GM21515 (cell line): ENCODE data around the gene MRO.
"Not testable (repeated sequence)": the region's sequence is repeated elsewhere in the genome, so short reads cannot be mapped to it uniquely, and the experiment has no call there.

Experiments used
- ATAC-seq: cut with Tn5 transposase; IDR thresholded peaks from one replicate; pipeline ENCODE4 v1.9.1; 2021; ENCODE audit not compliant: unreplicated experiment

MRO gene

DNA sequence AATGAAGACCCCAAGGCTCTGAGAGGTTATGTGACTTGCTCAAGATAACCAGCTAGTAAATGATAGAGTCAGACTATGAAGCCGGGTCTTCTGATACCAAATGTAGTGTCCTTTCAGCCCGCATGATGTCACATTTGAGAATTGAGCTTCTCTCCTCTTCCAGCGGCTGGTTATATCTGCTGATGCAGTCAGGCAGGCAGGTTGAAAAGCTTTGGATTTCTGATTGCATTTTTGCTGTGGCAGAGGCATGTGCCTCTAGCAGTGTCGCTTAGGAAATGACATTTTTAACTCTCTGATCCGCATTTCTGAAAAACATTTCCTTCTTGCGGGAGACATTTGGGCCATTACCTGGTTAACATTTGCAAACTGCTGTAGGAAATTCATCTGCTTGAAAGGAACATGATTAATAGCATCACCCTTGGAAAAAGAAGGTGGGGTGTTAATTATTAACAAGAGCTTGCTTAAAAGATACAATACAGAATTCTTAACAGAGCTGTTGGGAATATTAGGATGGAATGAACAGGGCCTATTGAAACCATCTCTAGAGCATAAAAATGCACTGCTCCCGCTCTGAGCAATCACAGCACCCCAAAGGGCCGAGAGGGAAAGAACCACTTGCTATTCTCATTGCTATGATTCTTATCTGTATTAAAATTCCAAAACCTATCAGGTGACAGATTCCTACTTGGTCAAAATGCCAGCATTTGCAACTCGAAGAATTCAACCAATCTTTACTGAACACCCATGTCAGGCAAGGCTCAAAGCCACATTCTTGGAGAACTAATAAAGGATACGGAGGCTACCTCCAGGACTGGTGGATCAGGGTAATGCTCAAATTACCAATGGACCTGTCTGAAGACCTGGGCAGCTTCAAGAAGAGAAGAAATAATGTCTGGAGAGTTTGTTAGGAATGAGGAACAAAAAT, 25.9 kb downstream of the MRO start:
- ATAC-seq, result no peak

DNA sequence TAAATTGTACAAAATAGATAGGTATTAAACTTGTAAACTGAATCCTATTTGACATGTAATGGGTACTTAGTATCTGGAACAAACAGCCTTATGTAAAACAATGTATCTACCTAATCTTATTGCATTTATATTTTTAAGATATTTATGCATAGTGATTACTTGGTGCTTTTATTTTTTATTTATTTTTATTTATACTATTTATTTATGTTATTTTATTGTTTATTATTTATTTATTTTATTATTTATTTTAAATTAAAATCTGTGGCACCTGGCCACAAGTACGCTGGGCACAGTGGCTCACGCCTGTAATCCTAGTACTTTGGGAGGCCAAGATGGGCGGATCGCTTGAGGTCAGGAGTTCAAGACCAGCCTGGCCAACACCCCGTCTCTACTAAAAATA, 26.9 kb downstream of the MRO start:
- ATAC-seq, result no peak

DNA sequence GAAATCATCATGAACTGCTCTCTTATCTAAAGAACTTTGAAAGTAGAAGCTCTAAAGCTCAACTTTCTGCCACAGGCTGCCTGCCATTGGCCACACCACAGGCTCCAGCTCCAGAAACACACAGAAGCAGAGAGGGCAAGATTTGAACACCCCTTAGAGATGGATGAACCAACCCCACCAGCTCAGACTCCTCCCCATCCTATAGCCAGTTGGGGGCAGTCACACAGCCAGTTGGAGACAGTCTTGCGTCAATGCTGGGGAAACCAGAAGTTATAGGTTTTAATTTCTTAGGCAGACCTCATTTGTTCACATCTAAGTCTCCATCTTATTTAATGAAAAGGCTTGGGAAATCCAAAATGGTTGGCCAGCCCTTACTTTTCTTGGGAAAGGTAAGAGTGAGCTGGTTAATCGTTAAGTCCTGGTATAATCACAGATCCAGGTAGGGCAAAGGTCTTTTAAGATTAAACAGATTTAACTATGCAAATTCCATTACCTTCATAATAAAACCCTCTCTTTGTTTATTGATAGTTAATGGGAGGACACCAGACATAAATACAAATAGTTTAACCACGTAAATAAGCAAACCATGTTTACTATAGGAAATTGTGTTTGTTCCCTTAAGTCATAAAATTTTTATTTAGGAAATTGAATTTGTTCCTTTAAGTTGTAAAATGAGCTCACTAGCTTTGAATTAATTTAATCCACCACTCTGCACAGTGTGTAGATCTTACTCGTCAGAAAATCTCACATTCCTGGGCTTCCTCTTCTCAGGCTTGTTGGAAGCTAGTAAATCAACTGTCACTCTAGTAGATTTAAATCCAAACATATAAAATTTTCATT, 28.0 kb downstream of the MRO start:
- ATAC-seq, result no peak

DNA sequence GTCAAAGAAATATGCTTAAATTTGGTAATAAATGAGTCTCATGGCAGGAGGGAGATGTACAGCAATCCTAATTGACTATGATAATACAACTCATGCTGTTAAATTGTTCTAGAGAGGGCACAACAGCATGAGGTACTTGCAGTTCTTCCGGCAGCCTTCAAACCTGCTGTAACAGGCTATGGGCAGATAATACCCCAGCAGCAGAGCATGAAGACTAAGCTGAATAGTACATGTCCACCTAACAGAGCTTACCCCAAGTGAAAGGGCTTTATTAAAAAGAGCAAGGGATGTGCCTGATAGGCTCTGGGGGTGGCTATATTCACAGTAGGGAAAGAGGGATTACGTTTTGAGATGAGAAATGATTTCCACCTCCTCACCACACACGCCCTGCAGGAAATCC, 28.9 kb downstream of the MRO start:
- no peak for ATAC-seq

DNA sequence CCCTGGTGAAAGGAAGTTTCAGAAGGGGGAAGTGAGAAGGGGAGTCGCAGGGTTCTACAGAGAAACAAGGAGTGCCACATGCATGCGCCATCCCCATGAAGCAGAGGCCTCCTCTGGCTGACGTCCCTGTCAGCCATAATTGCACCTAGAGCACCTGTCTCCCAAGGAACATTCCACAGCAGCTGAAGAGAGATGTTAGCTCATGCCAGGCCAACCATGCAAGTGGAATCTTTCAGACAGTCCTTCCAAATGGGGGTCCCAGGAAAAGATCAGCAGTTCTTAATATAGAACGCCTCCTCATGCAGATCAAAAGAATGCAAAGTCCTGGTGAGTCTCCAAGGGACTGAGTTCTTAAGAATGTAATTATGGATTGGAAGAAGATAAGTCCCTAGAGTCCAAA, 29.6 kb downstream of the MRO start:
- ATAC-seq, result no peak

DNA sequence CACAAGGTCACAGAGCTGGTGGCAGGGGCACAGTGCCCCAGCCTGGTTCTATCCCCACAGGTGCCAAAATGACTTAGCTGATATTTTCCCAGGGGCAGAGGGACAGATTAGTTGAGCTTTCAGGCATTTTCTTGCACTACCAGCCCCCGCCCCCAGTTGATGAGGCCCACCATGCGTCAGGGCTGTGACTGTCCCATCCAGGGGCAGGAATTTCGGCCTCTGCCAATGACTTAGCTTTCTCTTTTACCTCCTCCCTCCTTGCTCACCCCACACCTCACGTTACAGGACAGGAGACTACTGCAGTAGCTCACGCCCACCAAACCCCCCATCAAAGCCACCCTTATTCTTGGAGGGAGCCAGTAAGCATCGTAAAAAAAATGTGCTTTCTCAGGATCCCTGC, 31.5 kb downstream of the MRO start:
- no peak for ATAC-seq

DNA sequence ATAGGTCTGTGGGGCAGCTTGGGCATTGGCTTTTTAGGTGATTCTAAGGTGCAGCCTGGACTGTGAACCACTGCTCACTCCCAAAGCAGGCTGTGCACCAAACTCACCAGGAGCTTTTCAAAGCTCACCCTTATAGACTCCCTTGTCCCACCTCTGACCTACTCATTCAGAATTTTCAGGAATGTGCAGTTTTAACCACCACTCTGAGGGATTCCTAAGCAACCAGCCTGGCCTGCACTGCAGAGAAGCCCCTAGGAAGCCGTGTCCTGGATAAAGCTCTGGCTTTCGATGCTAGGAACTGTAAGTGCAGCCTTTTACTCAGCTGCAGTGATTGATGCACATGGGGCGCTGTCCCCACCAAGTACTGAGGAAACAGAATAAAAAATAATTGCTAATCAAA, 33.0 kb downstream of the MRO start:
- no peak for ATAC-seq

DNA sequence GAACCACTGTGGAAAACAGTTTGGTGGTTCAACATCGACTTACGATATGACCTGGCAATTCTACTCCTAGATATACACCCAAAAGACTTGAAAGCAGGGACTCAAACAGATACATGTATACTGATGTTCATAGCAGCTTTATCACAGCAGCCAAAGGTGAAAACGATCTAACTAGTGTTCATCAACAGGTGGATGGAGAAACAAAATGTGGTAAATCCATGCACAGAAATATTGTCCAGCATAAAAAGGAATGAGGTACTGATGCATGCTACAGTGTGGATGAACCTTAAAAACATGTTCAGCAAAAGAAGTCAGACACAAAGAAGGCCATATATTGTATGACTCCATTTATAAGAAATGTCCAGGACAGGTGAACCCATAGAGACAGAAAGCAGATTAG, 36.3 kb downstream of the MRO start:
- ATAC-seq, result no peak

DNA sequence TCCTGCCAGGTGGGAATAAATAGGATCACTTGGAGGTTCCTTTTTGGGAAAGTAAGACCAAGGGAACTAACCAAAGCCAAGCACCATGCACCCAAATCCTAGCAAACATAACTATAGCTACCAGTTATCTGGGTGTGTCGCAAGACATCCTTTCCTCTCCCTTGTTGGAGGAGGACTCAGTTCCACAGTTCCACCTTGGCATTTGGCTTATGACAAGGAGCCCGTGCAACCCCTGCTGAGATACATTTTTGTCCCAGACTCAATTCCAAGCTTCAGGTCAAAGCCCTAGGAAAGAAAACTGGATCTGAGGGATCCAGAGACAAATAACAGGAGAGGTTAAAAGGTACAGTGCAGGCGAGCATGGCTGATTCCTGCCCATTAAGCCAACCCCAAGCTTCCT, 40.8 kb downstream of the MRO start:
- ATAC-seq, result not testable (repeated sequence)

DNA sequence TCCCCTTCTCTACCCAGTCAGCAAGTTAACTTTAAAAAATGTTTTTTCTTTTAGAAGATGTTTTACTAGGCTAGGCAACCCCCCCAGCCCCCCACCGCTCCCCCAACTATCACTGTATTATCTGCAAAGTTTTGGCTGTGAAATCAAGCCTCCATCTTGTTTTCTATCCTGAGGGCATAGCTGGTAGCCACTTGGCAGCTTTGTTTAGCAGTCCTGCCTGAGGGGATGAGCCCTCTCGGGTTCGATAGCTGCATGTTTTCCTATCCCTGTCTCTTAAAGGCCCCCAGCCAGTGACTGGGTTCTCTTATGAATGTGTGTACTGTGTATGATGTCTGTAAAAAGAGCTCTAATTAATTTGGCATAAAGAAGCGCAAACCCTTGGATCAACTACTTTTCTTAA, 43.4 kb downstream of the MRO start:
- ATAC-seq, result no peak

DNA sequence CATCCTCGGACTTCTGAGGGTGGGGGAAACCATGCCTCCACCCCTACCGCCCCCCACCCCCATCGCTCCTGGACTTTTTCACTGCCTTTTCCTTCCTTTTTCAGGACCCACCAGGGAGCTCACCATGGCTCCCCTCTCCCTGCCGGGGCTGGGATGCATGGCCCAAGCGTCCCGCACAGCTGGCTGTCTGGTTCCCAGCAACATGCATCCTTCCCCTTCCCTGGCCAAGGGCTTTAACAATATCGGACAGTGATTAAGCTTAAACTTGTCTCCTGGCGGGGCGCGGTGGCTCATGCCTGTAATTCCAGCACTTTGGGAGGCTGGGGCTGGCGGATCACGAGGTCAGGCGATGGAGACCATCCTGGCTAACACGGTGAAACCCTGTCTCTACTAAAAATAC, 44.1 kb downstream of the MRO start:
- ATAC-seq, result no peak

DNA sequence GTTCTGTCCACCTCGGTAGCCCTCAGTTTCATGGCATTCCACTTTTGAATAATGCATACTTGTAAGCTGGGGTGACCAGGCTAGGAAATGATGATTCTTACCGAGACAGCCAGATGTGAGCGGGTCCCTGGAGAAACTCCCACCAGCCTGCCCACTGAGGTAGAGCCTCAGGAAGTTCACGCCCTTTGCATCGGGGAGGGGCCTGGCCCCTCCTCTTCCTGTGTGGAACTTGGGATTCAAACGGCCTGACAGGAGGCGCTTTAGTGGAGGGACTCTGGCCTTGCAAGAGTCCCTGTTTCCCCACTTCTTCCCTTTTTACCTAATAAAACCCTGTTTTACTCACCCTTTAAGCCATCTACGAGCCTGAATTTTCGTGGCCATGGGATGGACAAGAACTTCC, 44.6 kb downstream of the MRO start:
- ATAC-seq, result no peak

DNA sequence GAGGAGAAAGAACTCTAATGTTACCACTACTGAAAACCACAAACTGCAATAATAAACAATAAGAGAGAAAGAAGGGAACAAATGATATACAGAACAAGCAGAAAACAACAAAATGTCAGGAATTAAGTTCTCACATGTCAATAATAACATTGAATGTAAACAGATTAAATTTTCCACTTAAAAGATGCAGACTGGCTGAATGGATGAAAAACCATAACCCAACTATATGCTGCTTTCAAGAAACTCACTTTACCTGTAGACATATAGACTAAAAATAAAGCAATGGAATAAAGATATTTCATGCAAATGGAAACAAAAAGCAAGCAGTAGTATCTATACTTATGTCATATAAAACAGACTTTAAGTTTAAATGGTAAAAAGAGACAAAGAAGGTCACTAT, 50.4 kb downstream of the MRO start:
- ATAC-seq, result no peak

DNA sequence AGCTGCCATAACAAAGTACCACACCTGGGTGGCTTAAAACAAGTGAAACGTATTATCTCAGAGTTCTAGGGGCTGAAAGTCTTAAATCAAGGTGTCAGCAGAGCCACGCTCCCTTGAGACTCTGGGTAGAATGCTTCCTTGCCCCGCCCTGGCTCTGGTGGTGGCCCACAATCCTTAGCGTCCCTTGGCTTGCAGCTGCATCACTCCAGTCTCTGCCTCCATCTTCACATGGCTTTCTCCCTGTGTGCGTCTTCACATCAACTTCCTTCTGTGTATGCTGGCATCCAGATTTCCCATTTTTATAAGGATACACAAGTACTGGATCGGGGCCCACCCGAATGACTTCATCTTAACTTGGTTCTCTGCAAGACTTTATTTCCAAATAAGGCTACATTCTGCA, 62.5 kb downstream of the MRO start:
- ATAC-seq, result no peak

DNA sequence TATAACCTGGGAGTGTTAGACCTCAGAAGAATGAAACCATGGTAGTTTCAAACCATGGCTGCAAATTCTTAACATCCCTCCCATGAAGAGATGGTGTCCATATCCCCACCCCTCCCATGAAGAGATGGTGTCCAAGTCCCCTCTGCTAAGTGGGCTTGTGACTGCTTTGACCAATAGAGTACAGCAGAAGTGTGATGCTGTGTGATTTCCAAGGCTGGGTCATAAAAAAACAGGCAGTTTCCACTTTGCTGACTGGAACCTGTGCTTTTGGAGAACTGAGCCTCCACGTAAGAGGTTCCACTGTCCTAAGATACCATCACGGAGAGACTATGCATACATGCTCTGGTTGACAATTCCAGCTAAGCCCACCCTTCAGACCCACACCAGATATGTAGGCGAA, 65.5 kb downstream of the MRO start:
- no peak for ATAC-seq

DNA sequence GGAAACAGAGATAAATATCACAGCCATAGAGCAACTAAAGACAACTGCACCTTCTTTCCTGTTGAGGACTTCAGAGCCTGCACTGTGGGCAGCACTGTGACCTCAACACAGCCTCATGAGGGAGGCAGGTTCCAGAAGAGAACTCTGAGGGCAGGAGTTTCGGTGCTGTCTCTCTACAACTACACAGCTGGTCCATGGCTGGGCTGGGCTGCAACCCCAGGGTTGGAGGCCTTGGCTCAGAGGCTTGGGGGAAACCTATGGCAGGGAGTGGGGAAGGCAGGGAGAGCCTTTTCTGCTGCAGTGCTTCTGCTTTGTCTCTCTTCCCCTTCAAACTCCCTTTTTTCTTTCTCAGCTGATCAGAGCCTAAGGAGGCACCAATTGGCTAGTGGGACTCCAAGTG, 66.5 kb downstream of the MRO start:
- ATAC-seq, result no peak

DNA sequence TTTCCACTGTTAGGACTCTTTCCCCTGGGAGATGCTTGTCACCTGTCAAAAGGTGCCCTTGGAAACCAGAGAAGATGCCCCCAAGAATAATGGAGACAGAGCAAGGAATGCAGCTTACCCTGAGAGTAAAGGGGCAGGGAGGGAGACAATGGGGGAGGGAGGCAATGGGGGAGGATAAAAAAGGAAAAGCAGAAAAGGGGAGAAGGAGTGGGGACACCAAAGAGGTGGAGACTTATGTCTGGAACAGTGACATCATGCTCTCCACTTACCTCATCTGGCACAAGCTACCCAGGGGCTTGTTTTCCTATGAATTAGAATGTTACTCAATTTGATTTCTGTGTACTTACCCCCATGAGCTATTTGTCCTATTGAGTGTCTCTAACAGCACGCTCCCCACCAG, 67.9 kb downstream of the MRO start:
- ATAC-seq, result no peak

DNA sequence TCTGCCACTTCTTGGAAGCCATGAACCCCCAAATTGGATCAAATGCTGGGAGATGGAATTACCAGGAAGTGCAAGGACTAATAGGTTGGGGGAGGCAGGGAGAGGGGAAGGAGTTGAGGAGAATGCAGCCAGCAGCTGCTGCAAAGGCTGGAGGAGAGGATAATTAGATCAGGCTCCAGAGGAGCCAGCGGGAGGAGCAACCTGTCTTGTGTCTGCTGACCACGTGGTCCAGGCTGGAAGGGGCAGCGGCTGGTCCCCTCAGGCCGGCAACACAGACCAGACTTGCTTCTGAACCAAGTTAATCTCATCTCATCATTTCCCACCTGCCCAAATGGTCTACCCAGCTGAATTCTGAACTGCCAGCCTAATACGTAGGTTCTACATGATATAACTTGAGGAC, 68.3 kb downstream of the MRO start:
- no peak for ATAC-seq

DNA sequence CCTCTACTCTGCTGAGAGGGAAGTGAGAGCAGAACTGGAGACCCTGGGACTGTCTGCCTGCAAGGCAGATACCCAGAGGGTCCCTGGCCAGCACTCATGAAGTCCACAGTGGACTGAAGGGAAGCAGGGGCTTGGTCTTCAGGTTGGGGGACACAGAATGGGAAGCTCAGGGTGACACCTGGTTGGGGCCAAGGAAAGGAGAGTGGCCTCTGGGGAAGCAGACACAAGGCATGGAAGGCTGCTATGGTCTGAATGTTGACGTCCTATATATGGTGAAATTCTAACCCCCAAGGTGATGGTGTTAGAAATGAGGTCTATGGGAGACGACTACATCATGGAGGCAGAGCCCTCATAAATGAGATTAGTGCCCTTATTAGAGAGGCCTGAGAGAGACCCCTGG, 69.3 kb downstream of the MRO start:
- ATAC-seq, result no peak

DNA sequence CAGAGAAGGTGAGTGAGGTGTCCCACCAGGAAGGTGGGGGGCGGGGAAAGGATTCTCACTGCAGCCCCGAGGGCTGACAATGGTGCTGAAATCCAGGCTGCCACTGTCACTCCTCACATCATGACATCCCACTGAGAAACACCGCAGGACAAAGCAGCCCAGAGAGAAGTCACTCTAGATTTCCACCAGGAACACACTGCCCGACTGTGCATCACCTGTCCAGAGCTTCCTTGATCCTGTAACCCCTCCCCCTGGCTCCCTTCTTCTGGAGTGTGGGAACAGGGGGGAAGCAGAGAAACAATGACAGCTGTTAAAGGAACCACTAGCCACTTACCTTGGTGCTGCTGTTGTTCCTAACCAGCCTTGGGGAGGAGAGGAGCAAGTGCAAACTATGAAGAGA, 69.9 kb downstream of the MRO start:
- no peak for ATAC-seq

DNA sequence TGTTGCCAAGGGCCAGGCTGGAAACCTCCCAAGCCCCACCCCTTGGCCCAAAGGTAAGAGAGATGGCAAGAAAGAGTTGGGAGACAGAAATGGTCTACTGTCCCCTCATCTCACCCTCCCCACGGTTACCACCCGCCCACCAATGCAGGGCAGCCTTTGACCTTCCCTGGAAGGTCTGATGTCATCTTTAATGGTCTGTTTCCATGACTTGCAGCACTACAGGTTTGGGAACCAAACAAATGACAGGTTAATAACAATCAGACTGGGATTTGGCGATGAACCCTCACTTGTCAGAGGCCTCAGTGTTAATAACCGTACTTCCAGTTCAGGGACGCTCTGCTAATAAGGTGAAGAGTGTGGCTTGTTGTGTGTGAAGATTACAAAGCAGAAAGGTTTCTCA, 70.4 kb downstream of the MRO start:
- no peak for ATAC-seq
